Measurements from ENCODE around the gene SPRY2. TPM values are rescaled to one million over a fixed set of nuclear protein-coding genes. Genes with fewer than 3 reads are reported as not detected.

Gene SPRY2
- total and polyA plus RNA-seq, 2 of the 13 experiments (the other 11 are each of a cell fraction or from before 2014, with no cell fraction given) = 7.4 to 25.1 TPM

DNA sequence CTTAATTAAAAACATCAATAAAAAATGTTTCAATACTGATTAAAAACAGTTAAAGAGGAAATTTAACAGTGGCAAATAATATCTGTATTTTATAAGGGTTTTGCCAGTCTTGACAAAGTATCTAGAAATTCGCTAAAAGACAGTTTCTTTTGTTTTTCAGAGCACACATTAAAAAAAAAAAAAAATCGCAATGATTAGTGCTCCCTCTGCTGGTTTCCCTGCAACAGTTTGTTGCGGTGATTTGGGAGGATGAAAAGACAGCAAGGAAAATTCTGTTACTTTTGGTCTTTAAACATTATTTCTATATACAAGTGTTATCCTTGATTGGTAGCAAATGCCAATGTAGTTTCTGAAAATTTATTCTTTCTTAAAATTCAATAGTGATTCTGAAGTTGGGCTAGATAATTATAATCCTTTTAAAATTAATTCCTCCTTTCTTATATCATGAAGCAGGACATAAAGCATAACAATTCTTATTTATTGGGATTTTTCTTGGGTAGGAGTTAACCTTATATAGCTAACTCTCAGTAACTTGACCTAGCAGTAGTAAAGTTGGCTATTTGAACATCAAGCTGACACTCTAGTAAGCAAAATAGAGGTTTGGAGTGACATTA, 23.1 kb upstream of the SPRY2 start (continued):
- TF ChIP-seq, protein P1, sequence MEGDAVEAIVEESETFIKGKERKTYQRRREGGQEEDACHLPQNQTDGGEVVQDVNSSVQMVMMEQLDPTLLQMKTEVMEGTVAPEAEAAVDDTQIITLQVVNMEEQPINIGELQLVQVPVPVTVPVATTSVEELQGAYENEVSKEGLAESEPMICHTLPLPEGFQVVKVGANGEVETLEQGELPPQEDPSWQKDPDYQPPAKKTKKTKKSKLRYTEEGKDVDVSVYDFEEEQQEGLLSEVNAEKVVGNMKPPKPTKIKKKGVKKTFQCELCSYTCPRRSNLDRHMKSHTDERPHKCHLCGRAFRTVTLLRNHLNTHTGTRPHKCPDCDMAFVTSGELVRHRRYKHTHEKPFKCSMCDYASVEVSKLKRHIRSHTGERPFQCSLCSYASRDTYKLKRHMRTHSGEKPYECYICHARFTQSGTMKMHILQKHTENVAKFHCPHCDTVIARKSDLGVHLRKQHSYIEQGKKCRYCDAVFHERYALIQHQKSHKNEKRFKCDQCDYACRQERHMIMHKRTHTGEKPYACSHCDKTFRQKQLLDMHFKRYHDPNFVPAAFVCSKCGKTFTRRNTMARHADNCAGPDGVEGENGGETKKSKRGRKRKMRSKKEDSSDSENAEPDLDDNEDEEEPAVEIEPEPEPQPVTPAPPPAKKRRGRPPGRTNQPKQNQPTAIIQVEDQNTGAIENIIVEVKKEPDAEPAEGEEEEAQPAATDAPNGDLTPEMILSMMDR (CRISPR knock-in tag; IDR thresholded peaks at IDR 0.05) = peak; percentile 64
- TF ChIP-seq, protein P2, sequence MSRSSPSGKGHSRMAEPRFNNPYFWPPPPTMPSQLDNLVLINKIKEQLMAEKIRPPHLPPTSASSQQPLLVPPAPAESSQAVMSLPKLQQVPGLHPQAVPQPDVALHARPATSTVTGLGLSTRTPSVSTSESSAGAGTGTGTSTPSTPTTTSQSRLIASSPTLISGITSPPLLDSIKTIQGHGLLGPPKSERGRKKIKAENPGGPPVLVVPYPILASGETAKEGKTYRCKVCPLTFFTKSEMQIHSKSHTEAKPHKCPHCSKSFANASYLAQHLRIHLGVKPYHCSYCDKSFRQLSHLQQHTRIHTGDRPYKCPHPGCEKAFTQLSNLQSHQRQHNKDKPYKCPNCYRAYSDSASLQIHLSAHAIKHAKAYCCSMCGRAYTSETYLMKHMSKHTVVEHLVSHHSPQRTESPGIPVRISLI (CRISPR knock-in tag; IDR thresholded peaks at IDR 0.05; ENCODE audit: borderline replicate concordance) = peak; percentile 83; the same call in 1 of the 2 replicates
- TF ChIP-seq, protein P3, sequence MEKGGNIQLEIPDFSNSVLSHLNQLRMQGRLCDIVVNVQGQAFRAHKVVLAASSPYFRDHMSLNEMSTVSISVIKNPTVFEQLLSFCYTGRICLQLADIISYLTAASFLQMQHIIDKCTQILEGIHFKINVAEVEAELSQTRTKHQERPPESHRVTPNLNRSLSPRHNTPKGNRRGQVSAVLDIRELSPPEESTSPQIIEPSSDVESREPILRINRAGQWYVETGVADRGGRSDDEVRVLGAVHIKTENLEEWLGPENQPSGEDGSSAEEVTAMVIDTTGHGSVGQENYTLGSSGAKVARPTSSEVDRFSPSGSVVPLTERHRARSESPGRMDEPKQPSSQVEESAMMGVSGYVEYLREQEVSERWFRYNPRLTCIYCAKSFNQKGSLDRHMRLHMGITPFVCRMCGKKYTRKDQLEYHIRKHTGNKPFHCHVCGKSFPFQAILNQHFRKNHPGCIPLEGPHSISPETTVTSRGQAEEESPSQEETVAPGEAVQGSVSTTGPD (CRISPR knock-in tag; IDR thresholded peaks at IDR 0.05) = no peak

DNA sequence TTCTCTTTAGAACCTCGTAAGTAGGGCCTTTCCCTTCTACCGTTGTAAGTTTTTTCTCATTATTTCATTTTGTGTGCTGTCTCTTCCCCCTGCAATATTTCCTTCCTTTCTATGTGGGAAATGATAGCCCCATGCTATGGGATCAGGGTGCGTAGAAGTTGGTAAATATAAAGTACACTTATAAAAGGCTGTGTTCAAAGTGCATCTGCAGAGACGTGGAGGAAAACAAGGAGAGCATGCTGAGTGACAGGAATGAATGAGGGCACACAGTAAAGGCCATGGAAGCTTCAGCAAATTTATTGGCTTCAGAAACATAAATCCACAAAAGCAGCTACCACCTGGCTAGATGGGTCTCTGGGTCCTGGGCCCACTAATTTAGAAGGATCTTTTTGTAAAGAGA, 21.6 kb upstream of the SPRY2 start:
- ATAC-seq = peak; percentile 73
- TF ChIP-seq ZNF263 (CRISPR knock-in tag; IDR thresholded peaks at IDR 0.05) (no peak), ZNF260 (CRISPR knock-in tag; IDR thresholded peaks at IDR 0.05; ENCODE audit: borderline replicate concordance, low read depth) (no peak), FOXP1 (IDR thresholded peaks at IDR 0.05) (no peak), FOXP1 (CRISPR knock-in tag; IDR thresholded peaks at IDR 0.05) (peak; percentile 18; the same call in 1 of the 2 replicates), FIP1L1 (IDR thresholded peaks at IDR 0.05; ENCODE audit: borderline replicate concordance, insufficient read depth, low read depth, low read length) (no peak)
- TF ChIP-seq, protein P4, sequence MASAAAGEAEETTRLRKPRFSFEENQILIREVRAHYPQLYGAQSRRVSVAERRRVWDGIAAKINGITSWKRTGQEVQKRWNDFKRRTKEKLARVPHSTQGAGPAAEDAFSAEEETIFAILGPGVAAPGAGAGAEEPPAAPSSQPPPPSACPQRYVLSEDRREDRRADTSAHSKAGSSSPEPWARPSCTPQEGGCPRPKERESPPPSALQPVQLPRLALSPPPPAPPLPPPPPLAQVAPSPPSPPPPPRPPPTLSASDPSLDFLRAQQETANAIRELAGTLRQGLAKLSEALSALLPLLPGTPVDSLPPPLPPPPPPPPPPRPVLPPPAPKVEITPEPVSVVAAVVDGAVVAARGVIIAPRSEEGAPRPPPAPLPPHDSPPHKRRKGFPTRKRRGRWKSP (CRISPR knock-in tag; IDR thresholded peaks at IDR 0.05) = no peak
- TF ChIP-seq, protein P5, sequence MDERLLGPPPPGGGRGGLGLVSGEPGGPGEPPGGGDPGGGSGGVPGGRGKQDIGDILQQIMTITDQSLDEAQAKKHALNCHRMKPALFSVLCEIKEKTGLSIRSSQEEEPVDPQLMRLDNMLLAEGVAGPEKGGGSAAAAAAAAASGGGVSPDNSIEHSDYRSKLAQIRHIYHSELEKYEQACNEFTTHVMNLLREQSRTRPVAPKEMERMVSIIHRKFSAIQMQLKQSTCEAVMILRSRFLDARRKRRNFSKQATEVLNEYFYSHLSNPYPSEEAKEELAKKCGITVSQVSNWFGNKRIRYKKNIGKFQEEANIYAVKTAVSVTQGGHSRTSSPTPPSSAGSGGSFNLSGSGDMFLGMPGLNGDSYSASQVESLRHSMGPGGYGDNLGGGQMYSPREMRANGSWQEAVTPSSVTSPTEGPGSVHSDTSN (CRISPR knock-in tag; IDR thresholded peaks at IDR 0.05) = peak; percentile 44; the same call in 1 of the 2 replicates
- Histone ChIP-seq H3K36me3 (replicated peaks in 1 of 2; ENCODE audit: control insufficient read depth in 1 of 2, insufficient read depth in 2 of 2, low read length in 2 of 2) (no peaks in the 10 kb centered on the region), H3K4me1 (ENCODE audit: insufficient read depth, low read length) (peaks cover 50% of the 10 kb centered on the region), H4K20me1 (ENCODE audit: insufficient read depth, low read length) (no peaks in the 10 kb centered on the region), H3K27me3 (ENCODE audit: control insufficient read depth in 1 of 2, insufficient read depth in 2 of 2, low read length in 2 of 2) (no peaks in the 10 kb centered on the region), H2AFZ (ENCODE audit: low read length) (peak overlapping the region; percentile 52), H3K4me3 (replicated peaks in 1 of 3; ENCODE audit: insufficient read depth in 1 of 3, low read depth in 2 of 3, low read length in 3 of 3) (peak overlapping the region in 2 of 3 experiments; percentile 13 to 38; a peak in 3 of 6 replicates), H3K79me2 (ENCODE audit: insufficient read depth, low read length) (no peaks in the 10 kb centered on the region), H3K4me2 (ENCODE audit: low read depth, low read length) (peak overlapping the region; percentile 77), H3K27ac (ENCODE audit: extremely low read length, insufficient read depth, low read length) (peak overlapping the region; percentile 56), H3K9ac (ENCODE audit: insufficient read depth, low read depth, low read length) (0 out of 2 replicates have a peak overlapping the region, but pooled peaks have one; percentile 17), H3K9me3 (ENCODE audit: low read length) (no peaks in the 10 kb centered on the region)
- POLR2A ChIA-PET = interaction anchor here (1.3 to 2.0 kb wide), 2 partner anchors 19 to 21 kb away, joined by 3 to 6 read pairs; partner anchors contain the start of gene SPRY2
- 4% methylated on average over 4 of the region's 4 CpGs for WGBS (ENCODE audit: low lambda C conversion rate)
- in situ Hi-C loops (cut with HindIII; ENCODE audit: extremely low pct_ligation_motif_present, low pct_unique_long_range_greater_than_20kb) = loop anchor here (5.0 to 25.0 kb wide), 2 partner anchors 575 to 685 kb away; no protein-coding TSS in a partner anchor
- FAIRE-seq = no peak
- peak; percentile 50 for DNase-seq (ENCODE audit: low spot score)
- CTCF ChIA-PET (ENCODE audit: low intra/inter-chr PET ratio, low total read pairs) = interaction anchor here (1.5 to 3.5 kb wide), 2 partner anchors 20 to 684 kb away, joined by 3 to 28 read pairs; no protein-coding TSS in a partner anchor
- BruUV-seq (replicated peaks) = no TSS peak
- intact Hi-C loops (cut with micrococcal nuclease; ENCODE audit: unreplicated experiment) = loop anchor here (1.0 to 2.0 kb wide), 3 partner anchors 19 to 683 kb away; no protein-coding TSS in a partner anchor

All from HepG2 (cell line).